Measurements from ENCODE around the gene RCN2.
"Not testable (repeated sequence)": the region's sequence is repeated elsewhere in the genome, so short reads cannot be mapped to it uniquely, and the experiment has no call there.

The RCN2 gene

DNA sequence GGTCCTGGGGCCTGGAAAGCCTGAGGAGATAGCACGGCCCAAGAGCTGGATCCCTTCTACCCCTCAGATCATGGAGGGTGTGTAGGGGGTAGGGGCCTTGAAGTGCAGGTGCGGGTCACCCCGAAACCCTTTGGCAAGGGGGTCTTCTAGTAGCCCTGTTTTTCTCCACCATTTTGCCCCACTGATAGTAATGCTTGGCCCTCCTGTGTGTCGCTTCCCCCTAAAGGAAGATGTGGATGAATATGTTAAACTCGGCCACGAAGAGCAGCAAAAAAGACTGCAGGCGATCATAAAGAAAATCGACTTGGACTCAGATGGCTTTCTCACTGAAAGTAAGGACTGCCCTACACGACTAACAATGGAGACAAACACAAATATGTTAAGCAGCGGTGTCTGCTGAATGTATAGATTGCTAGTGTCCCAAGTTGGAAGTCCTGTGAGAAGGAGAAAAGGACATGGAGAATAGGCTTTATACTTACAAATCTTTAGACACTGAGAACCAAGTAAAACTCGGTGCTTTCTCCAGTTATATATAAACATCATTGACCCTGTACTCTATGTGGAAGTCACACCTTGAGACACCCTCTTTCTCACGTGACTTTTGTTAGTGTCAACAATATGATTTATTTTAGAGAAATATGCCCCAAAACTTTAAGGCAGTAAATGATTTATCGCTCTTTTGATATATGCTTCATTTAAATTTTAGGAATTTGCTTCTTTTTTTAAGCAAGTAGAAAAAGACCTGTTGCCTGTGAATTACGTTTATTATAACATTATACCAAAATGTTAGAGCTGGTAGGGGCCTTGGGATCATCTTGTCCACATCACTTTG is 802 bp downstream of the RCN2 start:
- no peak for DNase-seq

DNA sequence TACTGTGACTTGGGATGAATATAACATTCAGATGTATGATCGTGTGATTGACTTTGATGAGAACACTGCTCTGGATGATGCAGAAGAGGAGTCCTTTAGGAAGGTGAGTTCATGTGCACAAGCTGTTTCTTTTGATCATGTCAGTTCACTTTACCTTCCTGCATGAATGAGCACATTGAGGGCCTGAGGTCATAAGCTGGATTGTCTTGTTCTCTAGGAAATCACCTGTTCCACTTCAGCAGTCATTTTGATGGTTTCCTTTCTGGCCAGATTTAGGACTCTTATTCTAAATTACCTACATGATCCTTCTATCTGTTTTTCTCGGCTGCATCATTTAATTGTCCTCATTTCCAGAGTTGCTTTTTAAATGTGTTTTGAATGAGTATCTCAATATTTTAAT is 4.1 kb downstream of the RCN2 start:
- no peak for DNase-seq

DNA sequence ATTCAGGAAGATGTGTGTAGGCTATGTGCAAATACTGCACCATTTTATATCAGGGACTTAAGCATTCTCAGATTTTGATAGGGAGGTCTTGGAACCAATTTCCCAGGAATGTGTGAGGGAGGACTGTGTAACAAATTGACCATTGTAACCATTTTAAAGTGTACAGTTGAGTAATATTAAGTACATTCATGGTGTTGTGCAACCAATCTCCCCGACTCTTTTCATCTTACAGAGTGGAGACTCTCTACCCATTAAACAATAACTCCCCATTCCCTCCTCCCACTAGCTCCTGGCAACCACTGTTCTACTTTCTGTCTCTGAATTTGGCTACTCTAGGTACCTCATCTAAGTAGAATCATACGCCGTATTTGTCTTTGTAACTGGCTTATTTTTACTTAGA is 5.1 kb downstream of the RCN2 start:
- DNase-seq: no peak

DNA sequence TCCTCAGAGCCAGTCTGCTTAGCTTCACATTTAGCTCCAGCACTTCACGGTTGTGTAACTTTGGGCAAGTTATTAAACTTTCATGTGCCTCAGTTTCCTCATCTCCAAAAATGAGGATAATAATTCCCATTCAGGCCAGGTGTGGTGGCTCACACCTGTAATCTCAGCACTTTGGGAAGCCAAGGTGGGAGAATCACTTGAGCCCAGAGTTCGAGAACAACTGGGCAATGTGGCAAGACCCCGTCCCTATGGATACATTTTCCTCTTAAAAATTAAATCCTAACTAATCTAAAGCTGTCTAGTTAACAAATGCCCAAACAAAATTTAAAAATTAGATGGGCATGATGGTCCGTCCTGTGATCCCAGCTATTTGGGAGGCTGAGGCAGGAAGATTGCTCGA is 7.2 kb downstream of the RCN2 start:
- DNase-seq: no peak

GRCh38 chr15:76939715-76940114 is 8.2 kb downstream of the RCN2 start:
- peak; percentile 29 for DNase-seq

DNA sequence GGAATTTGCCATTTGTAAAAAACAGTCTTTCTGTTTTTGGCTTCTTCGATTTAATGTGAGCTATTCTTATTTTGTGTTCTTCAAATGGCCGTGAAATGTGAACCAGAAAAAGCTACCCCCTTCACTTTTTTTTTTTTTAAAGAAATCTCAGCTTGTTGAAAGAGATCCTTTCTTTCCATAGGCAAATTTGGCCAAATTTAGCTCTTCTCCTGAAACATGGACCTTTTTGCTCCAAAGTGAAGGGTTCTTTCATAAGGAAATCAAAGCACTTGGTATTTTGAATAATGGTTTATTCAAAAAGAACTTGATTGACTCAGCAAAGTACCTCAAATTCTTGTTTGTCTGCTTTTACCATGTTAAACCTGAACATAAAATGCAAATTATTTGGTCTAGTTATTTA is 10.1 kb downstream of the RCN2 start:
- DNase-seq: no peak

DNA sequence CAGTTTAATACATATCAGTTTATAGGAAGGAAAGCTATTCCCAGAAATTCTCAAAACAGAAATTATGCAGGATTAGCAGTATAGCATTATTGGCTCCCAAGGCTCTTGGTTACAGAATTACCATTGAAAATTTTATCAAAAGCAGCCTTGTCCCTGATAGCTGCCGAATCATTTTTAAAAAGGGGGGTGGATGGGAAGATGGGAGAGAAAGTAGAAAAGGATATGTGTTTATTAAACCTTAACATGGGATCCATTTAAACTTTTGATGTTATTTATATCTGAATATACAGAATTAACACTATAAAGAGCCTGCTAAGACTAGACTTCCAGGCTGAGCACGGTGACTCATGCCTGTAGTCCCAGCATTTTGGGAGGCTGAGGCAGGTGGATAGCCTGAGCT is 10.8 kb downstream of the RCN2 start:
- no peak for DNase-seq

GRCh38 chr15:76945494-76946093 is 14.0 kb downstream of the RCN2 start:
- DNase-seq: peak; percentile 54

GRCh38 chr15:76947454-76947853 is 15.9 kb downstream of the RCN2 start:
- DNase-seq: no peak

GRCh38 chr15:76951220-76951619 is 19.7 kb downstream of the RCN2 start:
- DNase-seq: no peak

GRCh38 chr15:76953913-76954312 is 22.4 kb downstream of the RCN2 start:
- no peak for DNase-seq

GRCh38 chr15:76954744-76955143 is 23.2 kb downstream of the RCN2 start:
- DNase-seq: peak; percentile 14

GRCh38 chr15:76961268-76962011 is 29.9 kb downstream of the RCN2 start:
- DNase-seq: no peak

- no peak for DNase-seq
Observed at GRCh38 chr15:76962337-76963013, 30.9 kb downstream of the RCN2 start.

- no peak for DNase-seq
Observed at GRCh38 chr15:76963596-76963995, 32.0 kb downstream of the RCN2 start.

DNA sequence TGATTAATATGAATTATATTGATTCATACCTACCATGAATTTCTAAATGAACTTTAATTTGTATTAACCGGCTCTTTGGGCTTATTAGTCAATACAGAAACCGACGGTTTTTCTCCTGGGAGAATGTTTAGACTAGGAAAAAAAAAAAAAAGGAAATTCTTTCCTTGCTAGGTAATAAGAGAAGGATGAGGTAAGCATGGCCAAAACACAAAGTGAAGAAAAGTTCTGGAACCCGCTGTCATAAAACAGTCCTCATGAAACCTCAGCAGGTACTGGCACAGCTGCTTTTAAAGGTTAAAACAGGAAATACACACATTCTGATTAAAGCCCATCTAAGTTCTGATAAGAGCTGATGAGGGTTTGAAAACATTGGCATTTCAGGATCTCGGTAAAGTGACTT is 32.6 kb downstream of the RCN2 start:
- no peak for DNase-seq

GRCh38 chr15:76966051-76966450 is 34.5 kb downstream of the RCN2 start:
- not testable (repeated sequence) for DNase-seq

DNA sequence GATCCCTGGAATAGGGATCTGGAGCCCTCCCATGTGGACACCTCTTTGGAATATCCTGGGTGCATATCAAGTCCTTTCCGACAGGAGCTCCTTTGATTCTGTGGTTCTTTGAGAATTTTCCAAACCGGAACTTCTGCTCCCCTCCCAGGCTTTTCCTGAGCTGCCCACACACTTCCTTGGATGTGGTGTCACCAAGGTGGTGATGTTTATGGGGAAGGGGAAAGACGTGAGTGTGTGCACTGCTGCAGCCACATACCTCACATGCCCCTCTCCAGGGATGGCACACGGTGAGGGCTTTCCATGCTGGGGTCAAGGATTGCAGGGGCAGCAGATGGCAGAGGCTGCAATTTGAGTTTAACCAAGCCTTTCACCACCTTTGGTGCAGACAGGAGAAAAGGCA is 35.5 kb downstream of the RCN2 start:
- DNase-seq: no peak

DNA sequence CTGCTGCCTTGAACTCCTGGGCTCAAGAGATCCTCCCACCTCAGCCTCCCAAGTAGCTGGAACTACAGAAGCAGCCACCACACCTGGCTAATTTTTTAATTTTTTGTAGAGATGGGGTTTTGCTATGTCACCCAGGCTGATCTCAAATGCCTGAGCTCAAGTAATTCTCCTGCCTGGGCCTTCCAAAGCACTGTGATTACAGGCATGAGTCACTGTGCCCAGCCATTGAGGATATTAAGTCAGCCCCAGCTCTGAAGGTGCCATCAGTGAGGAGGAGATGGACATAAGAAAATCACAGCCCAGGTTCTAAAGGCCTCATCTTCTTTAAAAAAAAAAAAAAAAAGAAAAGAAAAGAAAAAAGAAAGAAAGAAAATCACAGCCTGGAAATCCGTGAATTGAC is 36.8 kb downstream of the RCN2 start:
- DNase-seq: no peak

- peak; percentile 20 for DNase-seq
Observed at GRCh38 chr15:76972389-76973361, 41.1 kb downstream of the RCN2 start.

DNA sequence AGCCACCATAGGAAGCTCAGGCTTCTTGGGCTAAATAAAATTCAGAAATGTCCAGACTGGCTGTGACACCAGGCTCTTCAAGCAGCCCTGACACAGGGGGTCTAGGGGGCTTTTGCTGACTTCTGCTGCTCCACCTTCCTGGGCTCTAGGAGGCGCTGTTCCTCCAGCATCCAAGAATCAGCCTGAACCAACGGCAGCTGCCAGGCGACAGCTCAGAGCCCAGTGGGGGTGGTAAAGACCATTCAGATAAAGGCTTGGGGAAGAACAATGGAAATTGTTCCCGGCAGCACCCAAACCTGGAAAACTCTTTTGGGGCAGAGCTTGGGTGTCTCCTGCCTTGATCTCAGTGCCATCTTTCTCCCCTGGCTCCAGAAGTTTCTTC is 41.8 kb downstream of the RCN2 start:
- peak; percentile 21 for DNase-seq

GRCh38 chr15:76973906-76974305 is 42.4 kb downstream of the RCN2 start:
- no peak for DNase-seq
